ENCODE results near the gene FMN1. TPM values are rescaled to one million over a fixed set of nuclear protein-coding genes. Genes with fewer than 3 reads are reported as not detected.
"Not testable (repeated sequence)": the region's sequence is repeated elsewhere in the genome, so short reads cannot be mapped to it uniquely, and the experiment has no call there.

The FMN1 gene
- total and polyA plus RNA-seq, 2 donors from 2014 or later: 0.71 to 44.8 TPM

GRCh38 chr15:32851572-32851971, 342.9 kb downstream of the FMN1 start:
- H3K9me3 ChIP-seq (ENCODE audit: control insufficient read depth in 2 of 3, insufficient read depth in 1 of 3, low read length in 3 of 3): no peaks in the 10 kb centered on the region
- no peak overlapping the region for H3K27ac ChIP-seq (ENCODE audit: low read depth in 2 of 2, low read length in 2 of 2)
- TF ChIP-seq CTCF (IDR thresholded peaks at IDR 0.05; ENCODE audit: borderline replicate concordance, extremely low read depth, insufficient read depth): no peak
- no peak overlapping the region for H3K9ac ChIP-seq (ENCODE audit: low read length in 3 of 3)
- intact Hi-C loops (cut with DNase I): no loop called here
- no peak overlapping the region for H3K4me3 ChIP-seq (ENCODE audit: low read length in 3 of 3)
- no peaks in the 10 kb centered on the region for H3K27me3 ChIP-seq (ENCODE audit: control insufficient read depth, insufficient read depth, low read length)
- FAIRE-seq (no peak), DNase-seq (no peak)
- no peaks in the 10 kb centered on the region for H3K36me3 ChIP-seq (ENCODE audit: control insufficient read depth in 2 of 3, insufficient read depth in 3 of 3, low read length in 3 of 3)
- H3K4me1 ChIP-seq (ENCODE audit: control insufficient read depth in 2 of 3, insufficient read depth in 2 of 3, low read depth in 1 of 3, low read length in 3 of 3): no peaks in the 10 kb centered on the region

- DNase-seq: no peak
- FAIRE-seq: no peak
- H3K9me3 ChIP-seq (ENCODE audit: control insufficient read depth in 2 of 3, insufficient read depth in 1 of 3, low read length in 3 of 3): no peaks in the 10 kb centered on the region
- no peak overlapping the region for H3K4me3 ChIP-seq (ENCODE audit: low read length in 3 of 3)
- no peaks in the 10 kb centered on the region for H3K4me1 ChIP-seq (ENCODE audit: control insufficient read depth in 2 of 3, insufficient read depth in 2 of 3, low read depth in 1 of 3, low read length in 3 of 3)
- intact Hi-C loops (cut with DNase I): no loop called here
- no peak for TF ChIP-seq CTCF (IDR thresholded peaks at IDR 0.05; ENCODE audit: borderline replicate concordance, extremely low read depth, insufficient read depth)
- H3K36me3 ChIP-seq (ENCODE audit: control insufficient read depth in 2 of 3, insufficient read depth in 3 of 3, low read length in 3 of 3): no peaks in the 10 kb centered on the region
- no peak overlapping the region for H3K9ac ChIP-seq (ENCODE audit: low read length in 3 of 3)
- no peaks in the 10 kb centered on the region for H3K27me3 ChIP-seq (ENCODE audit: control insufficient read depth, insufficient read depth, low read length)
- H3K27ac ChIP-seq (ENCODE audit: low read depth in 2 of 2, low read length in 2 of 2): no peak overlapping the region
These were observed 344.5 kb downstream of the FMN1 start for GRCh38 chr15:32849769-32850668.

DNA sequence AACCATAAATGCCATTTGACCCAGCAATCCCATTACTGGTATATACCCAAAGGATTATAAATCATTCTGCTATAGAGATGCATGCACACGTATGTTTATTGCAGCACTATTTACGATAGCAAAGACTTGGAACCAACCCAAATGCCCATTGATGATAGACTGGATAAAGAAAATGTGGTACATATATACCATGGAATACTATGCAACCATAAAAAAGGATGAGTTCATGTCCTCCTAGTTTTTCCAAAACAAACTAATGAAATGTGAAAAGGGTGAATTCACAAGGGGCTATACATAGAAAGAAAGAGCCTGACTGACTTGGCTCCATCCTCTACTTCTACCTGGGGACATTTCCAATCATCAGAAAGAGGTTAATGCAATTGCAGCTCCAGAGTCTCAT, 347.8 kb downstream of the FMN1 start:
- intact Hi-C loops (cut with DNase I); H3K27me3 ChIP-seq (ENCODE audit: control insufficient read depth, insufficient read depth, low read length); H3K27ac ChIP-seq (ENCODE audit: low read depth in 2 of 2, low read length in 2 of 2); H3K9ac ChIP-seq (ENCODE audit: low read length in 3 of 3); FAIRE-seq; H3K36me3 ChIP-seq (ENCODE audit: control insufficient read depth in 2 of 3, insufficient read depth in 3 of 3, low read length in 3 of 3); H3K4me1 ChIP-seq (ENCODE audit: control insufficient read depth in 2 of 3, insufficient read depth in 2 of 3, low read depth in 1 of 3, low read length in 3 of 3); H3K4me3 ChIP-seq (ENCODE audit: low read length in 3 of 3); DNase-seq; H3K9me3 ChIP-seq (ENCODE audit: control insufficient read depth in 2 of 3, insufficient read depth in 1 of 3, low read length in 3 of 3): not testable (repeated sequence)

DNA sequence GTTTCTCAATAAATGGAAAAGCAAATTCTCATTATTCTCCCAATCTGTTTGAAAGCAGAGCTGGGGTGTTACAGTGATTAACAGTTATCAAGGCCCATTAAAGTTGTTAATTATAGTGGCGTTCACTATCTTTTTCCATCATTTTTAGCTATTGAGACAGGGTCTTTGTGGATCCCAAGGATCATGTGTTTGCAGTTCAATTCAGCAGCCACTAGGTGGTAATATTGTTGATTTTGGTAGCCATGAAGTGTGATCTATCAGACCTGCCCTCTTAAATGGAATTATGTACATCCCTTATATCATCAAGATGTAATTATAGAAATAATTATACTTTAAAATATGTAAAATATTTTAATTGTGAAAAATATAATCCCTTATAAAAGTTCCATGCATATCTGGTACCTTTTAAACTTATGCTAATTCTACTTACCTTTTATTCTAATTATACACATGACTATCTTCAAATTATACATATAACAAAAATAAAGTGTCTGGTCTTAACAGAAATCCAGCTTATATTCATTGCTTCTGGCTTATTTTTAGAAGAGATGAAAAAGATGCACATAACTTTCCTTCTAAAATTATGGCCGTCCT, 350.3 kb downstream of the FMN1 start:
- Histone ChIP-seq H3K27ac (ENCODE audit: low read depth in 2 of 2, low read length in 2 of 2) (no peak overlapping the region), H3K9me3 (ENCODE audit: control insufficient read depth in 2 of 3, insufficient read depth in 1 of 3, low read length in 3 of 3) (no peaks in the 10 kb centered on the region), H3K4me1 (ENCODE audit: control insufficient read depth in 2 of 3, insufficient read depth in 2 of 3, low read depth in 1 of 3, low read length in 3 of 3) (no peaks in the 10 kb centered on the region), H3K9ac (ENCODE audit: low read length in 3 of 3) (no peak overlapping the region), H3K4me3 (ENCODE audit: low read length in 3 of 3) (no peak overlapping the region), H3K27me3 (ENCODE audit: control insufficient read depth, insufficient read depth, low read length) (no peaks in the 10 kb centered on the region), H3K36me3 (ENCODE audit: control insufficient read depth in 2 of 3, insufficient read depth in 3 of 3, low read length in 3 of 3) (no peaks in the 10 kb centered on the region)
- DNase-seq (no peak), FAIRE-seq (peak; percentile 84)
- intact Hi-C loops (cut with DNase I): no loop called here
- TF ChIP-seq CTCF (IDR thresholded peaks at IDR 0.05; ENCODE audit: borderline replicate concordance, extremely low read depth, insufficient read depth): peak; percentile 48
